Stimulated activated CD4-positive, alpha-beta T cell treated with anti-CD3 and anti-CD28 coated beads, TNF-alpha, amount 100 ng/mL, for 48 hours (primary cell): ENCODE results near the gene GFAP.
A peak's percentile ranks its signal among the peaks of the same experiment; 100 is the strongest.
"Not testable (repeated sequence)": the region's sequence is repeated elsewhere in the genome, so short reads cannot be mapped to it uniquely, and the experiment has no call there.

Experiments
- DNase-seq, 3 donors: peaks; one replicate each; pipeline ENCODE4 v3.0.0-alpha.2; 2020; ENCODE audit warnings: low read depth in 3 of 3

Gene GFAP

DNA sequence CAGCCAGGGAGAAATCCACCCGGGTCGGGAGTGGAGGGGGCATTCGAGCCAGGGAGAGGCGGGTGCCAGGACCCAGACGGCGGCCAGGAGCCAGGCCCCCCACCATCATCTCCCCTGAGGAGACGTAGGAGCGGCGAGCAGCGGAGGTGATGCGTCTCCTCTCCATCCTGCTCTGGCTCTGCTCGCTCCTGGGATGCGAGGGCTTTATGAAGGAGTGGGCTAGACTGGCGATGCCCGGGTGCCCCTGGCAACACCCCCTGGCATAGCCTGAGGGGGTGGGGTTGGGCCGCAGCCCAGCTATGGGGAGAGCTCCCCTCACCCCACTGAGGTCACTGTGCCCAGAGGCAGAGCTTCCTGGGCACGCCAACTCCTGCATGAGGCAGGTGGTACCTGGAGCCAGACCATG is at the start of gene GFAP:
GFAP (minus strand) TSS at position 180 of the 406 bp plus-strand sequence; CDS start at position 166, 14 bp downstream.
- DNase-seq, result no peak

DNA sequence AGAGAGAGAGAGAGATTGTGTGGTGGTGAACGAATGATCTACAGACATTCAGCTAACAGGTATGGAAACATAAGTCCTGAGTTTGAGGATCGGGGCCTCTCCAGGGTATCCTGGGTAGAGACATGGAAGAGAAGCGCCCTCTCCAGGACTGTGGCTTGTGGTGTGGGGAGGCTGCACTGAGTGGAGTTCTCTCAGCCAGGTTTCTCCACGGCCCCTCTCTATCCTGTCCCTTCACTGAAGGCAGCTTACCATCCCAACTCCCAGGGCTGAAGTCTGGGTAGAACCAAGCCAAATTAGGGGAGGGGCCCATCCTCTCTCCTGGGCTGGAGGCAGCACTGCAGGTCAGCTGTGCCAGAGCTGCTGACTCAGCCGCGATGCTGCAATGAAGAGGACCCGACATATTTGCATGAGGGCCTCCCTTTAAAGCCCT is 46.6 kb upstream of the GFAP start:
- no peak for DNase-seq

DNA sequence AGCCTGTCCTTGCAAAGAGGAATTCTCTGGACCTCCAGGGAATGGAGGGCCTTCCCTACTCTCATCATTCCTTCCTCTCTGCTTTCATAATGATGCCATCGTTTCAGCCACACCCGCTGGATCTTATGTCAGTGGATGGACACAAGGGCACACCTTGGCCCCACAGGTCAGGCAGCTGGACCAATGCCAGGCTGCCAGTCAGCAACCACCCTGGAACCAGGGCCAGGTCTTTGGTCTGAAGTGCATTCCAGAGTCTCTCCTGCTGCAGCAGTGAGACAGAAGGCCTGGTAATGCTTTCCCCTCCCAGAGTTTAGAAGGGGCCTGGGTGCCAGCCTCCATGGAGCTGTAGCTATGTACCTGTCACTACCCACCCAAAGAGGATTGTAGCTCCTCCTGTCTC is 45.4 kb upstream of the GFAP start:
- no peak for DNase-seq

DNA sequence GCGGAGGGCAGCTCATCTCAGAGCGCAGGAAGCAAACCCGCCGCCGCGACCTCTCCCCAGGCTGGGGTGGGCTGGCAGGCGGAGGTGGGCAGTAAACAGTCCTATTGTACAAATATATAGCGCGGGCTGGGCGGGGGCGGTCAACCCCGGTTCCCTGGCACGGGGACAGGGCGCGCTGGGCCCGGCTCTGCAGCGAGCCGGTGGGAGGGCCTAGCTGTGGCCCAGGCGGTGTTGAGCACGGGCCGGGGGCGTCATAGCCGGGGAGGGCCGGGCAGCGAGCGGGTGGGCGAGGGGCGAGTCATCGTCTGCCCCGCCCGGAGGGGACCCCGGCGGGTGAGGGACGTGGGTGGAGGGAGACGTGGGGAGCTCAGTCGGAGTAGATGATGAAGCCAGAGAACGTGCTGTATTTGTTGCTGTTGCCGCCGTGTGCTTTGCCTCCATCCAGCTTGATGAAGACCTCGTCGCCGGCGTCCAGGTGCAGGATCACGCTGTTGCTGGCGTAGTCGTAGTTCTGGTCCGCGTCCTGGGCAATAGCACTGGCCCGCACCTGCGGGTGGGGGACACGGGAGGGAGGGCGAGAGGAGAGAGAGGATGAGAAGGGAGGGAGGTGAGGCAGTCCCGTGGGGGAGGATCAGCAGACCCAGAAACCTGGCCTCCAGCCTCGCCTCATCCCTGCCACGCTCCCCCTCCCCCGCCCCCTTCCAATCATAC is 44.7 kb upstream of the GFAP start:
- no peak for DNase-seq

DNA sequence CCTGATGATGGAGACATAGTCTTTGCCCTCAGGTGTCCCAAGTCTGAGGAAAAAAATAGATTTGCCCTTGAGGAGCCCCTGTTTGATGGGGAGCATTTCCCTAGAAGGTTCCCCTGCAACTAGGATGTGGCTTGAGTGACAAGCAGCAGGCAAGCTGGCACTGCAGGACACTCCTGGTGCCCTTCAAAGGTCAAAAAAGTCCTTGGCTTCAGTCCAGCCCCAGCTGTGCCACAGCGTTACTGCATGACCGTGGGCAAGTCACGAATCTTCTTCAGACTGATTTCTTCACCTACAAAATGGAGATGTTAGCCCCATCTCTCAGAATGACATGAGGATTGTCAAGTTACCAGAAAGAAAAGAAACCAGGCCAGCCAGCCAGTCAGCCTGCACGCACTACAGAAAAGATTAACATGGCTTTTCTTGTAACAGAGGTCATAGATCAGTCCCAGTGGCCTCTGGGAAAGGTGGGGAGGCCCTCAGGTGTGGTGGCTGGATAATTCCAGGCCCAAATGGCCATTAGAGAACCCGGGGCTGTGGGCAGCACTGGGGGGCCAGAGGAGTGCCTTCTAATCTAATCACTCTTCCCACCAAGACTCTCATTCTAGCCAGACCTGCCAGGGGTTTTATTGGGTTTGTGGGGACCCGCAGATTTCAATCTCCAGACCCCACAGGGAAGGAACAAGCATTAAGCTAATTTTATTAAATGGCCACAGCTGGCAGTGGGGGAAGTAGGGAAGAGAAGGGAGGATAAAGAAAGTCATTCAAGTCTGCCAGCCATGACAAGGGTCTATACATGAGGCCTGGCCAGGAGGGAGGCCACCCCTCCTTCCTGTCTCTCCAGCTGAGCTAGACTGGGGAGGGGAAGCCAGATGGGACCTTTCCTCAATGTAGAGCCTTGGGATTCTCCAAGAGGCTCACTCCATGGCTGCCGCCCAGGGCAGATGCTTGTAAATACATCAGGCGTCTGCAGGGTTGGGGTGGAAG is 42.0 kb upstream of the GFAP start:
- DNase-seq, result no peak

DNA sequence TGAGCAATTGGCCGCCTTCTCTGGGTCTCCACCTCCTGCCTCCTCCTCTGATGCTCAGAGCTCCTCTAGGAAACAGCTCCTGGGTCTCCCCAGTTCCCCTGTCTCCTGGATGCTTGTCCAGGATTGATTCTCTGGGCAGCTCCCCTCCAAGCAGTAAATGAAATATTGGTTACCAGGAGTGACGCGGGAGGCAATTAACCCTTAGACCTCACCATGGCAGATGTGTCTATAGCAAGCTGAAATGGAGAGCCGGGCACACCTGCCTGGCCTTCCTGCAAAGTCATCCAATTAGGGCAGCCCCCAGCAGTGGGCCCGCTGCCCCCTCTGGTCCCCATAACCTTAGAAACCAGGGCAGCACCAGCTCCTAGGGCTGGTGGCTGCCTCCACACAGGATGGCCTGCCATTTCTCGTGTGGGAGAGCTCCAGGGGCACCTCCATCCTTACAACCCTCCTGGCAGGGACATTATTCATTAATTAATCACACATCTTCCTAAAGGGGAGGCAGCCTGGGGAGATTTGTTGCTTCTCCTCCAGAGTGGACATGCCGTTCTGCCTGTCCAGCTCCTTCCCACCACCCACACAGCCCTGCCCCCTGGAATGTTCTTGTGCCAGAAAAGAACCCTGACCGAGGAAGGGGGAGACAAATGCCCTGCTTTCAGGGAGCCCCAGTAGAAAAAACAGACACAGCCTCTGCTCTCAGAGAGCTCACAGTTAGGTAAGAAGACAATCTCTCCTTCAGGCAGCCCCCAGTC is 40.5 kb upstream of the GFAP start:
- no peak for DNase-seq

DNA sequence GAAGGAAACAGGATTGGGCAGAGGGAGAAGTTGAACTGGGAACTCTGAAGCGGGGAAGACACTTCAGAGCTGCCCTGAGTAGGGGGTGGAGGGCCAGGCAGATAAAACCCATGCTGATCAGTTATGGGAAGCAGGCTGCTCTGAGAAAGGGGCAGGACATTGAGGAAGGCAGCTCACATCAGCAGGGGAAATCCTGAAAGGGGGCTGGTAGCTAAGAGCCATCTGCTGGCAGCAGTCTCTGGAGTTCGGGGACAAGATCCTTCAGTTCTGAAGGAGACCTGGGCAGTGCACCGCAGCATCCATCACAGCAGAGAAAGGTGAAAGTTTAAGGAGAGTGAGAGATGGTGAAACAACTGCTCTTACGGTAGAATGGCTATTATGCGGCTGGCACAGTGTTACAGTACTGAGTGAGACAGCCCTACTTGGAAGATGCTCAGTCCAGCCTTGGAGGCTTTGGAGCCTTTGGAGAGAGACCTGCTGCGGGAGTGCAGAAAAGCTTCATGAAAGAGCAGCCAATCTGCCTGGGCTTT is 37.7 kb upstream of the GFAP start:
- no peak for DNase-seq

DNA sequence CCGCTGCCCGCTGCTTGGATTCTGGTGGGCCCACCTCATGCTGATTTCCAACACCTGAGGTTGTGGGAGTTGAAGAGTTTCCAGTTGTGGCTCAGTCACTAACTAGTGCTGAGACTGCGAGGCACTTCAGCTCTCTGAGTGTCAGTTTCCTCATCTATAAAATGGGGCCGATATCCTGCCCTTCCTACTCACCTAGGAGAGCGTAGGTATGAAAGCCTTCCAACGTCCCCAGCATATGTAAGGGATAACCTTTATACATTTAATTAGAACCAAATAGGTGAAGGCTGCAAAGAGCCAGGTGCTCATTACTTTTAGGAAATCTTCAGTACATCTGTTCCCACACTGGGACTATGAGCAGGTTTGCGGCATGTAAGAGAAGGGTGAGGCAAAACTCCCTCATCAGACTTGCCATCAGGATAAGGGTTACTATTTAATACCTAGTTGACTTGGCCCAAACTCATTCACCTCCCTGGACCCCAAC is 33.1 kb upstream of the GFAP start:
- DNase-seq, result no peak

DNA sequence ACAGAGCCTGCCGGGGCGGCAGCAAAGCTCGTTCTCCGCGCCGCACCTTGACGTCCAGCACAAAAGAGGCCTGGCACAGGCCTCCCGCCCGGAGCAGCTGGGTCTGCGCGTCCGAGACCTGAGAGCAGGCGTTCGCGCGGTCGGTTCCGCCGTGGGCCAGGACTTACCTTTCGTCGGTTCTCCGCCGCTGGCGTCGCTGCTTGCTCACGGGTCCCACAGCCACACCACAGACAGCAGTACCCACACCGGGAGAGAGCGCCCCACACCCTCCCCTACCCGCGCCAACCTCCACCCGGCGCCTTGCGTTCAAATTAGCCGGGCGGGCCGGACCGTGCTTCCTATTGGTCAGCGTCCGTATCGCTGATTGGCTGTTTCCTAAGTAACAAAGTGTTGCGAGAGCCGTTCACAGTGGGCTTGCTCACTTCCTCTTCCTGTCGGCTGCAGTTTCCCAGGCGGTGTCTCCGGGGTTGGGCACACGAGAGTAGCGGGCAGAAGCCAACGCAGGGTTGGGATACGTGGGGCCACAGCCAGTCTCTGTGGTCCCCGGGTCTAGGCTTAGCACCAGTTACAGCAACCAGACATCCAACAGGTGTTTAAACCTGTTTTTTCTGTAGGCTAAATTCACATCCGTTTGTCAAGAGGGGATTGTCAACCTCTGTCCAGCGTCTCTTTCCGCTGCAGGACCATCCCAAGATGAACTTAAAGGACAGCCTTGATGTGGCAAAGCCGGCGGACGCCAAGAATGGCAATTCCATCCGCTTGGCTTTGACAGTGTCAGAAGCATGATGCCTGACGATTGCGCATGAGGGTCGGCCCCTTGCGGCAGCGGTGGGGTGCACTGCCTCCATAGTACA is 32.4 kb upstream of the GFAP start, which contains the start of gene KIF18B:
KIF18B (minus strand) TSS at position 313 of the 854 bp plus-strand sequence. CDS start 11,429 bp downstream, outside the sequence.
- peak; percentile 89 to 91 (median 90) for DNase-seq

DNA sequence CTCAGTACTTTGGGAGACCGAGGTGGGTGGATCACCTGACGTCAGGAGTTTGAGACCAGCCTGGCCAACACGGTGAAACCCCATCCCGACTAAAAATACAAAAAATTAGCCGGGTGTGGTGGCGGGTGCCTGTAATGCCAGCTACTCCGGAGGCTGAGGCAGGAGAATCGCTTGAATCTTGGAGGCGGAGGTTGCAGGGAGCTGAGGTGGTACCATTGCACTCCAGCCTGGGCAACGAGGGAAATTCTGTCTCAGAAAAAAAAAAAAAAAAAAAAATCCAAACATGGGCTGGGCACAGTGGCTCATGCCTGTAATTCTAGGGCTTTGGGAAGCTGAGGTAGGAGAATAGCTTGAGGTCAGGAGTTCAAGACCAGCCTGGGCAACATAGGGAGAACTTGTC is 30.4 kb upstream of the GFAP start:
- not testable (repeated sequence) for DNase-seq

DNA sequence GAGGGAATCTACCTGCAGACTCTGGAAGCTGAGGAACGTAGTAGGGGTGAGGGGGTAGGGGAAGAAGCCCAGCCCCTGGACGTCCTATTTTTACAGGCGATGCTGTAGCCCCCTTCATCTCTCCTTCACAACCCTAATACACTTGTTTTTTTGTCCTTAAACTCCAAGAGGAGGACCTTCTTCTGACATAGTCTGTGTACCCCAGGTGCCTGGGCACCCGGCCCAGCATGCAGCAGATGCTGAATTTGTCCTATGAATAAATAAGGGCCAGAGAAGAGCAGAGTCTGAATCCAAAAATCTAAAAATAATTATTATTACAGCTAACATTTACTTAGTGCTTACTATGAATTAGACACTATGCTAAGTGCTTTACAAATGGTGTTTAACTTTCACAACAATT is 27.2 kb upstream of the GFAP start:
- no peak for DNase-seq

DNA sequence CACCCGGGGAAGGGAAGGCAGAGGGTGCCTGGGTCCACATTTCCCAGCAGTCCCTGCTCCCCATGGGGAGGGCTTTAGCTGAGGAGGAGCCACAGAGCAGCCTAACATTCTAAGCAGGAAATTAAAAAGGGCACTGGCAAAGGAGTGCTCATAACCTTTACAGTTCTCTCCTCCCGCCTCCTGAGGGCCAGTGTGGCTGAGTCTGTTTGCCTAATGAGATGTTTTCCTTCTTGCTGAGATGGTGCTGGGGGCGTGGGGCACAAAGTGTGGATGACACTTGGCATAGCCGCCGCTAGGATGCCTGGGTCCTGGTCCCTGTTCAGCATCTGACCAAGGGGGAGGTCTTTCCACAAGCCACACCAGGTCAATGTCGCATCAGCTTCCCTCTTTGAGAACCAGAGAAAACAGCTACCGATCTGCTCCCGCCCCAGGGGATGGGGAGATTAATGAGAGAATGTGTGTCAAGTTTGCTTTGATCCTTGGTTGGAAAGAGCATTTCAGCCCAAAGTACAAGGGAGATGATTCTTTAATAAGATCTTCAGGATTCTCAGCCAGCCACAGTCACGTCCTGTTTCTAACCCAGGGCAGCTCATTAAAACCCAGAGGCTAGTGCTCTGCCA is 26.5 kb upstream of the GFAP start:
- DNase-seq, result no peak

DNA sequence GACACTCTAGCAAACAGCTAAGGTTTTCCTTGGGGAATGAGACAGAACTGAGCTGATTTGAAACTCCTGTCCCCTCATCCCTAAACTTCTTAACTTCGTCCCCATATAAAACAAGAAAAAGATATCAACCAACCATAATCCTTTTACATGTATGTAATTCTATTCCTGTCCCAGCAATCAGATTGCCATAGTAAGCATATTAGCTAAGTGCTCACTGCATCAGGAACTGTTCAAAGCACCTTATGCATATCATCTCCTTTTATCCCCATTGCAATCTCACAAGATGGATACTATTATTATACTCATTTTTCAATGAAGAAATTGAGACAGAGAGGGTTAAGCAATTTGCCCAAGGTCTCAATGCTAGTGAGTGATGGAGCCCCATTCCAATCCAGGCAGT is 25.5 kb upstream of the GFAP start:
- no peak for DNase-seq

DNA sequence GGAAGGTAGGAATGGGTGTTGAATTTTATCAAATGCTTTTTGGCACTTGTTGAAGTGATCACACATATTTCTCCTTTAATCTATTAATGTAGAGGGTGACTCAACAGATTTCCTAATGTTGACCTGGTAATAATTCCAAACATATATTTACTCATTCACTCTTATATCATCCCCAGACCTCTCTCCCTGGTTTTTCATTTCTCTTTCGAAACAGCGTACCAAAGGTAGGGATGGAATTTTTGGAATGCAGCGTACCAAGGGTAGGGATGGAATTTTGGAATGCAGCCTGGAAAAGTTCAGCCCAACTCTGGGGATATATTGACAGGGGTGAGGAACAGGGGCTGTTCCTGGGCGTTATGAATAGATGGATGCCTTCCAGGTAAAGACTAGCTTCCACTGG is 25.0 kb upstream of the GFAP start:
- DNase-seq, result no peak

DNA sequence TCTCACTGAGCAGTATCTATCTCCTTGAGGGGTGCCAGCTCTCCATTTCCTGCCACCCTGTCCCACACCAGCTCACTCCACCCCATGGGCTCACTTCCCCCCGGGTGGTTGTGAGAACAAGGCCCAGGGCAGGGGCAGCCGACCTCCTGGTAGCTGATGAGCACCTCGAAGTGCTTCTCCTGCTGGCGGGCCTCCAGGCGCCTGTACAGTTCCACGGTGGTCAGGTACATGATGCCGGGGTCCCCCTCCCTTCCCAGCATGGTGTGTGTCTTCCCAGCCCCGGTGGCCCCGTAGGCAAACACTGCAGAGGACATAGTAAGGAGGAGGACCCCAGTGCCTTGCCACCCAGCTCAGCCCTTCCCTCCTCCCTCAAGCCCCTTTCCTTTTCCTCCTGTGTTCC is 19.8 kb upstream of the GFAP start:
- DNase-seq, result no peak

DNA sequence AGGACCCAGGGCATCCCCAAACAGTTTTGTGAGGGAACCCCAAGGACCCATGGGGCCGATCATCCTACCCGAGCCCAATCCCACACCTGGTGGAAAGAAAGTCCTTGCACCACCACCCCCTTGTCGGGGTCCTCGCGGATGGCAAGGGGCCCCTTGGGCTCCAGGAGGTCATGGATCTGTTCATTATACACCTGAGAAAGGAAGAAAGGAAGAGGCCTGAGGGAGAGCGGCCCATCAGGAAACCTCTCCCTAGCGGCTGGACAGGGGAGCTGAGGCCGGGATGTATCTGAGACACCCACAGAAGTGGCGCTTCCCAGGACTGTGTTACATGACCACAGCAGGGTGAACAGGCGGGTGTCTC is 19.4 kb upstream of the GFAP start:
- DNase-seq, result no peak

DNA sequence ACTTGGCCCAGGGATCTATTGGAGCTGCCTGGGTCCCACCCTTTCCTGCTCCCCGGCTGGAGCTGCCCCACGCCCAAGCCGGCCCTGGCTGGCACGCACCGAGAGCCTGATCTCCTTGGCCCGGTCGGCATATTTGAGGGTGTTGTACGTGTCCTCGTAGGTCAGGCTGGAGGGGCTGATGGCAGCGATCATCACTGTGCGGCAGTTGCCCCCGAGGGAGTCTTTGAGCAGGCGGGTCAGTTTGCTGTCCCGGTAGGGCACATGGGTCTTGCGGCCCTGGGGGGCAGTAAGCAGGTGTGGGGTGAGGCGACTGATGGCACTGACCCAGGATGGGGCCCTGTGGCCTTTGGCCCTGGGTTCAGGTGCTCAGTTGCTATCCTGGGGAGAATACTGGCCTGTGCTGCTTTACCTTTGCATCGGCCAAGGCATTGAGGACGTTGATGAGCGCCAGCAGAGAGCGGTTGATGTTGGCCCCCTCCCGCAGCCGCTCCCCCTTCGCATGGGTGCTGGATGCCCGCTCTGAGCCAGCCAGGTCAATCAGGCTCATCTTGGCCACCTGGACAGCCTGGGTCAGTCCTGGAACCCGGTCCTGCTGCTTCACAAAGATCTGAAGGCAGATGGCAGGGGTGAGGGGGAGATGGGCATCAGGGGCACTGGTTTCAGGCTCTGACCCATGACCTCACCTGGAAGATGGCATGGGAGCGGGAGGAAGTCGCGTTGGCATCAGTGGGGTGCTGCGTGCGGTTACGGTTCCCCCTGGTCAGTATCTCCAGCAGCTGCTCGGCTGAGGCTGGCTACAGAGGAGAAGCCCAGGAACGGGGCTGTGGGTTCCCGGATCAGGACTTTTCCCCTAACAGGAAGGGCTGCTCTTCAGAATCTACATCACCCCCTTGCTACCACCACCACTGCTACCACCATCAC is 18.8 kb upstream of the GFAP start:
- no peak for DNase-seq

DNA sequence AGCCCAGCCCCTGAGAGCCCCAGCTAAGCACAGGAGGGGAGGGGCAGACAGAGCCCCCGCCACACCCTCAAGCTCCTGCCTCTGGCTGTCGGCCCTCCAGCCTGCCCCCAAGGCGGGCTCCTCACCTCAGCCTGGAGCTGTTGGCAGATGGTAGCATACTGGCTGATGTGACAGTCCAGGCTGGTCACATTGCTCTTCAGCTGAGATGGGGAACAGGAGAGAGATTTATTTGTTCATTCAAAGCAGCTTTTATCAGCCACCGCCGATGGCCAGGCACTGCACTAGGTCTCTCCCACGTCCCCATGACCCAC is 17.4 kb upstream of the GFAP start:
- no peak for DNase-seq

DNA sequence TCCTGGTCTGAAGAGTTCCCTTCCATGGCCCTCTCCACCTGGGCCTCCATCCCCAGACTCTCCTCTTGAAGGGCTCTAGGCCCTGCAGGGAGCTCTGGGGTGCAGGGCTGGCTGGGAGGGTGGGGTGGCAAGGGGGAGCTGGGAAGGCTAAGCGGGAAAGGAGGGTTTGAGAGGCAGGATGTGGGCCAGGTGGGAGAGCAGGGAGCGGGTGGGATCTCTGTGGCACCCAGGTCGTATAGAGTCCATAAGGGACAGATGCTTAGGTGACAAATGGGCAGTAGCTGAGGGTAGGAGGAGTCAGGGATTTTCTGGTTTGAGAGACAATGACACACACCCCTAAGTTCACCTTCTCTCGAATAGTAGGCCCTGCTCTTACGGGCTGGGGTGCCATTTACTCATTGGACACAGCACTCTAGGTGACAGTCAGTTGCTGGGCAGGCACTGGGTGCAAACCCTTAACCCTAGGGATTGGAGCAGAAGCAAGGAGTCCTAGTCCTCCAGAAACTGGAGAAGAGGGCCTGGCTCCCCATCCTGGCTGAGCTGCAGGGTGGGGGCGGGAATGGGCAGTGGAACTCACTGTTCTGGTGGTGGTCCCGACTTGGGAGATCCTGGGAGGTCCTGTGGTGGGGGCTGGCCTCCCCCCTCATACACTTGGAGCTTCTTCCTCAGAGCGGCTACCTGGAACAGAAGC is 16.9 kb upstream of the GFAP start:
- no peak for DNase-seq
